HepG2 (cell line): ENCODE results near the gene PLCB2. TPM values are rescaled to one million over a fixed set of nuclear protein-coding genes. Genes with fewer than 3 reads are reported as not detected.

Experiments used
- BCL6 ChIP-seq: IDR thresholded peaks from 2 replicates; pipeline ENCODE4 v1.6.1; 2016; ENCODE audit warnings: missing genetic modification reagents, missing compliant biosample characterization
- CHD2 ChIP-seq: IDR thresholded peaks from 2 replicates; pipeline ENCODE4 v1.6.1; 2011; ENCODE audit warnings: low read depth, low read length, improper control_type of control experiment
- KAT8 ChIP-seq: IDR thresholded peaks from 2 replicates; pipeline ENCODE4 v1.6.1; 2016; ENCODE audit warnings: missing genetic modification reagents, missing compliant biosample characterization
- MXD1 ChIP-seq: sonication (generic); formaldehyde crosslinking; IDR thresholded peaks from 2 replicates; pipeline ENCODE4 v1.4.0; 2020; ENCODE audit warnings: mild to moderate bottlenecking, missing genetic modification reagents
- MYPOP ChIP-seq: sonication (generic); formaldehyde crosslinking; IDR thresholded peaks from 2 replicates; pipeline ENCODE4 v1.8.1; 2023; ENCODE audit warnings: mild to moderate bottlenecking, moderate library complexity, missing genetic modification reagents
- NFIB ChIP-seq: sonication (generic); formaldehyde crosslinking; IDR thresholded peaks from 2 replicates; pipeline ENCODE4 v1.9.0; 2021; ENCODE audit warnings: missing genetic modification reagents, mild to moderate bottlenecking, borderline replicate concordance
- PCBP2 ChIP-seq: fragments of 200-400 bp; formaldehyde crosslinking; optimal IDR thresholded peaks from 2 replicates; pipeline ENCODE3; 2018; ENCODE audit warnings: low read length, low read depth; ENCODE audit not compliant: poor library complexity, severe bottlenecking
- PHF21A ChIP-seq: sonication (generic); formaldehyde crosslinking; IDR thresholded peaks from 2 replicates; pipeline ENCODE4 v1.5.0; 2020; ENCODE audit warnings: mild to moderate bottlenecking, missing genetic modification reagents
- PHF8 ChIP-seq: sonication (generic); formaldehyde crosslinking; IDR thresholded peaks from 2 replicates; pipeline ENCODE4 v1.5.0; 2020; ENCODE audit warnings: missing genetic modification reagents
- THAP11 ChIP-seq: IDR thresholded peaks from 2 replicates; pipeline ENCODE4 v1.6.1; 2016; ENCODE audit warnings: missing biosample characterization, missing genetic modification reagents
- ZBTB37 ChIP-seq: sonication (generic); formaldehyde crosslinking; IDR thresholded peaks from 2 replicates; pipeline ENCODE4 v1.4.0; 2020; ENCODE audit warnings: mild to moderate bottlenecking, missing genetic modification reagents
- ZFX ChIP-seq: sonication (generic); formaldehyde crosslinking; IDR thresholded peaks from 2 replicates; pipeline ENCODE4 v1.4.0; 2020; ENCODE audit warnings: mild to moderate bottlenecking, low read depth, missing genetic modification reagents, moderate library complexity
- ZHX1 ChIP-seq: sonication (generic); formaldehyde crosslinking; IDR thresholded peaks from 2 replicates; pipeline ENCODE4 v1.8.1; 2022; ENCODE audit warnings: low read depth, mild to moderate bottlenecking, missing genetic modification reagents
- ZNF205 ChIP-seq: IDR thresholded peaks from 2 replicates; pipeline ENCODE4 v1.6.1; 2018; ENCODE audit warnings: missing biosample characterization, missing genetic modification reagents
- ZNF281 ChIP-seq: sonication (generic); formaldehyde crosslinking; IDR thresholded peaks from 2 replicates; pipeline ENCODE4 v1.4.0; 2020; ENCODE audit warnings: missing genetic modification reagents, borderline replicate concordance
- ZNF317 ChIP-seq: sonication (generic); formaldehyde crosslinking; IDR thresholded peaks from 2 replicates; pipeline ENCODE4 v1.5.0; 2020; ENCODE audit warnings: mild to moderate bottlenecking, missing genetic modification reagents
- ZNF710 ChIP-seq: sonication (generic); formaldehyde crosslinking; IDR thresholded peaks from 2 replicates; pipeline ENCODE4 v1.5.0; 2020; ENCODE audit warnings: mild to moderate bottlenecking, missing genetic modification reagents, borderline replicate concordance
- ZNF713 ChIP-seq: sonication (generic); formaldehyde crosslinking; IDR thresholded peaks from 2 replicates; pipeline ENCODE4 v1.4.0; 2020; ENCODE audit warnings: mild to moderate bottlenecking, missing genetic modification reagents
- polyA plus RNA-seq, 8 experiments: library from polyadenylated mRNA; depleted of rRNA in 3 of 8; stranded (reverse) in 7 of 8; unstranded in 1 of 8; fragments of >200 nt; fragmentation: Illumina TruSeq in 4 of 8; extraction: Trizol in 4 of 8; gene quantifications; 2 replicates each; pipeline versions ENCODE4 v1.2.1 to v1.2.3, GENCODE V29; 2011 to 2016; ENCODE audit warnings: low read depth in 4 of 8, missing spikeins in 1 of 8, mixed read lengths in 1 of 8; ENCODE audit not compliant: insufficient read depth in 1 of 8
- total RNA-seq, 5 experiments: library from RNA; depleted of rRNA; stranded (reverse); fragments of >200 nt; fragmentation: Illumina TruSeq; extraction: Trizol; gene quantifications; 2 replicates each; pipeline ENCODE4 v1.2.3, GENCODE V29; 2016; ENCODE audit warnings: low read depth in 1 of 5

The PLCB2 gene
- total and polyA plus RNA-seq, 2 of the 13 experiments (the other 11 are each of a cell fraction or from before 2014, with no cell fraction given), result 0.11 TPM; not detected in 1

- TF ChIP-seq ZNF205 (CRISPR knock-in tag) (no peak), ZNF281 (peak; percentile 74; the same call in 1 of the 2 replicates), PCBP2 (no peak), ZBTB37 (CRISPR knock-in tag) (peak; percentile 39; the same call in 1 of the 2 replicates), NFIB (no peak), ZNF713 (CRISPR knock-in tag) (no peak), CHD2 (0 out of 2 replicates have a peak, but pooled peaks have one; percentile 33), MYPOP (CRISPR knock-in tag) (no peak), KAT8 (CRISPR knock-in tag) (peak; percentile 6; the same call in 1 of the 2 replicates), ZFX (CRISPR knock-in tag) (peak; percentile 74), ZHX1 (CRISPR knock-in tag) (no peak), BCL6 (no peak), THAP11 (no peak; the same call in 1 of the 2 replicates), ZNF317 (CRISPR knock-in tag) (peak; percentile 21; the same call in 1 of the 2 replicates), PHF21A (no peak), ZNF710 (CRISPR knock-in tag) (peak; percentile 45; the same call in 1 of the 2 replicates), MXD1 (CRISPR knock-in tag) (peak; percentile 63; the same call in 1 of the 2 replicates), PHF8 (CRISPR knock-in tag) (peak; percentile 36; the same call in 1 of the 2 replicates)
These were observed 32.5 kb upstream of the PLCB2 start (continued) for GRCh38 chr15:40340038-40340739.
